Fibroblast of villous mesenchyme (primary cell): ENCODE results near the gene MEI1. TPM values are rescaled to one million over a fixed set of nuclear protein-coding genes. Genes with fewer than 3 reads are reported as not detected.

Experiments
- DNase-seq: peaks from one replicate; pipeline ENCODE4 v3.0.0-alpha.2; 2010; ENCODE audit warnings: low read depth
- H3K4me3 ChIP-seq: 2 replicates; pipeline ENCODE4 v1.5.1; 2011; ENCODE audit warnings: low read depth, mild to moderate bottlenecking, low read length
- total RNA-seq: library from RNA; depleted of rRNA; stranded (reverse); fragments of >200 nt; gene quantifications from 2 replicates; pipeline ENCODE4 v1.2.3, GENCODE V29; 2012
- TF ChIP-seq, protein P1 (sequence below): IDR thresholded peaks from 2 replicates; pipeline ENCODE4 v1.5.1; 2012; ENCODE audit warnings: low read depth, mild to moderate bottlenecking, low read length; ENCODE audit not compliant: insufficient read depth

Gene MEI1
- total RNA-seq, 1 donor = 2.2 TPM

DNA sequence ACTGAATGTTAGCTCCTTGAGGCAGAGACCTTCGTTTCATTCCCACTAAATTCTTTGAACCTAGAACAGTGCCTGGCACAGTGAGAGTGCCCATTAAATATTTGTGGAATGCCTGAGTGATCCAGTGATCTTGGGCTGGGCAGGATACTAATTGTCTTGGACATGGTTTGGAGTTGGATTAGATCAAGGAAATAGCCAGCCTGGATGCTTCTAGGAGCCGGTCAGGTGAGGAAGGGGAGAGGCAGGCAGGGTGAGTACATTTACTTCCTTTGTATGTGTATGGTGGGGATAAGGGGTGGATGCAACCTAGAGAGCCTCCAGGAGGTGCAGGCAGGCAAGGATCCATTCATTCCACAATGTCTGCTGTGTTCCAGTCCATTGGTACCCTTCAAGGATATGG, 137.2 kb downstream of the MEI1 start:
- TF ChIP-seq, protein P1, sequence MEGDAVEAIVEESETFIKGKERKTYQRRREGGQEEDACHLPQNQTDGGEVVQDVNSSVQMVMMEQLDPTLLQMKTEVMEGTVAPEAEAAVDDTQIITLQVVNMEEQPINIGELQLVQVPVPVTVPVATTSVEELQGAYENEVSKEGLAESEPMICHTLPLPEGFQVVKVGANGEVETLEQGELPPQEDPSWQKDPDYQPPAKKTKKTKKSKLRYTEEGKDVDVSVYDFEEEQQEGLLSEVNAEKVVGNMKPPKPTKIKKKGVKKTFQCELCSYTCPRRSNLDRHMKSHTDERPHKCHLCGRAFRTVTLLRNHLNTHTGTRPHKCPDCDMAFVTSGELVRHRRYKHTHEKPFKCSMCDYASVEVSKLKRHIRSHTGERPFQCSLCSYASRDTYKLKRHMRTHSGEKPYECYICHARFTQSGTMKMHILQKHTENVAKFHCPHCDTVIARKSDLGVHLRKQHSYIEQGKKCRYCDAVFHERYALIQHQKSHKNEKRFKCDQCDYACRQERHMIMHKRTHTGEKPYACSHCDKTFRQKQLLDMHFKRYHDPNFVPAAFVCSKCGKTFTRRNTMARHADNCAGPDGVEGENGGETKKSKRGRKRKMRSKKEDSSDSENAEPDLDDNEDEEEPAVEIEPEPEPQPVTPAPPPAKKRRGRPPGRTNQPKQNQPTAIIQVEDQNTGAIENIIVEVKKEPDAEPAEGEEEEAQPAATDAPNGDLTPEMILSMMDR = no peak
- H3K4me3 ChIP-seq = no peak overlapping the region
- no peak for DNase-seq

- DNase-seq = no peak
- TF ChIP-seq, protein P1 = no peak
- H3K4me3 ChIP-seq = no peak overlapping the region
Measured at GRCh38 chr22:41838842-41839618, 139.7 kb downstream of the MEI1 start.

DNA sequence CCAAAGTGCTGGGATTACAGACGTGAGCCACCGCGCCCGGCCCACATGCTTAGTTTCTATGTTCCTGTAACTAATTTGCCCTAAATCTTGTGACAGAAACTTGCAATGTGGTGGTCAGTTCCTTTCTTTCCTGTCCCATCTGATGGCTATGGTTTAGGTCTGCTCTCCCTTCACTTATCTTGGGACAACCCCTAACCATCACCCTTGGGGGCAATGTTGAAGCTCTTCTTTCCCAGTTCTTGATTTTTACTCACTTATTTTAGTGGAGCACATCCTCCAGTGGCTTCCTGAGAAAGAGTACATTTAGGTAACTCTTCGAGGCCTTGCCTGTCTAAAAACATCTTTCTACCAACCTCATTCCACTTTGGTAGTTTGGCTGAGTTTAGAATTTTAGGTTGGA, 140.9 kb downstream of the MEI1 start:
- no peak for DNase-seq
- TF ChIP-seq, protein P1 = no peak
- no peak overlapping the region for H3K4me3 ChIP-seq

- no peak overlapping the region for H3K4me3 ChIP-seq
- no peak for DNase-seq
- TF ChIP-seq, protein P1 = no peak
Measured at GRCh38 chr22:41841085-41841712, 141.9 kb downstream of the MEI1 start.

- no peak for DNase-seq
- TF ChIP-seq, protein P1 = no peak
- H3K4me3 ChIP-seq = no peak overlapping the region
Measured at GRCh38 chr22:41842996-41843970, 144.0 kb downstream of the MEI1 start.

GRCh38 chr22:41844036-41844435, 144.7 kb downstream of the MEI1 start:
- TF ChIP-seq, protein P1 = no peak

More at GRCh38 chr22:41844036-41844435, 144.7 kb downstream of the MEI1 start:
- no peak overlapping the region for H3K4me3 ChIP-seq
- DNase-seq = no peak
